GM04503 (cell line): ENCODE measurements around the gene LAMA5.

Source experiments
- DNase-seq: peaks from one replicate; pipeline ENCODE4 v3.0.0-alpha.2; 2012; ENCODE audit warnings: low read depth

Gene LAMA5

GRCh38 chr20:62349556-62350097, 17.5 kb downstream of the LAMA5 start:
- no peak for DNase-seq

GRCh38 chr20:62348604-62349003, 18.5 kb downstream of the LAMA5 start:
- no peak for DNase-seq

GRCh38 chr20:62347445-62347844, 19.7 kb downstream of the LAMA5 start:
- no peak for DNase-seq

GRCh38 chr20:62347151-62347404, 20.0 kb downstream of the LAMA5 start:
- no peak for DNase-seq

- DNase-seq = no peak
Measured at GRCh38 chr20:62346398-62347150, 20.5 kb downstream of the LAMA5 start.

GRCh38 chr20:62345681-62346370, 21.3 kb downstream of the LAMA5 start:
- no peak for DNase-seq

GRCh38 chr20:62344782-62345181, 22.3 kb downstream of the LAMA5 start:
- DNase-seq = no peak

GRCh38 chr20:62344092-62344491, 23.0 kb downstream of the LAMA5 start:
- no peak for DNase-seq

GRCh38 chr20:62342910-62343309, 24.2 kb downstream of the LAMA5 start:
- no peak for DNase-seq

GRCh38 chr20:62339647-62340062, 27.5 kb downstream of the LAMA5 start:
- no peak for DNase-seq

GRCh38 chr20:62338294-62338620, 28.9 kb downstream of the LAMA5 start:
- no peak for DNase-seq

- DNase-seq = no peak
Measured at GRCh38 chr20:62337558-62338293, 29.4 kb downstream of the LAMA5 start.

GRCh38 chr20:62336775-62337557, 30.1 kb downstream of the LAMA5 start:
- no peak for DNase-seq

GRCh38 chr20:62336329-62336728, 30.8 kb downstream of the LAMA5 start:
- no peak for DNase-seq

- no peak for DNase-seq
Measured at GRCh38 chr20:62335532-62335931, 31.6 kb downstream of the LAMA5 start.

- DNase-seq = no peak
Measured at GRCh38 chr20:62334881-62335280, 32.2 kb downstream of the LAMA5 start.

GRCh38 chr20:62333820-62334595, 33.1 kb downstream of the LAMA5 start:
- DNase-seq = no peak

- no peak for DNase-seq
Measured at GRCh38 chr20:62332989-62333819, 33.9 kb downstream of the LAMA5 start.

- no peak for DNase-seq
Measured at GRCh38 chr20:62332421-62332820, 34.7 kb downstream of the LAMA5 start.

GRCh38 chr20:62331347-62331746, 35.8 kb downstream of the LAMA5 start:
- DNase-seq = no peak
